ENCODE measurements around the gene NFIA. TPM values are rescaled to one million over a fixed set of nuclear protein-coding genes. Genes with fewer than 3 reads are reported as not detected.

The NFIA gene
- total RNA-seq, 1 experiment from 2014 or later, result 0.35 TPM

- WGBS (ENCODE audit: extremely low coverage, insufficient read length, low lambda C conversion rate), result no CpG with 5 or more reads among the region's 6 CpGs
- Histone ChIP-seq H2BK15ac (ENCODE audit: low read depth, low read length) (no peak overlapping the region), H2BK20ac (ENCODE audit: low read depth, low read length, poor library complexity, severe bottlenecking) (no peak overlapping the region), H3K27ac (ENCODE audit: insufficient read length, low read depth, low read length) (no peak overlapping the region), H2AK5ac (ENCODE audit: insufficient read length, low read length) (no peak overlapping the region), H3K4me2 (ENCODE audit: insufficient read depth, insufficient read length, low read length) (no peak overlapping the region), H3K79me2 (ENCODE audit: insufficient read depth, low read length) (no peaks in the 10 kb centered on the region), H2BK12ac (ENCODE audit: insufficient read length, low read depth, low read length) (no peak overlapping the region), H2BK120ac (ENCODE audit: low read depth, low read length, poor library complexity, severe bottlenecking) (no peak overlapping the region), H4K8ac (replicated peaks; ENCODE audit: insufficient read length, low read depth, low read length) (no peak overlapping the region), H3K23ac (ENCODE audit: insufficient read length, low read depth, low read length) (no peak overlapping the region), H3K56ac (ENCODE audit: insufficient read length, low read depth, low read length) (no peak overlapping the region), H3K18ac (ENCODE audit: insufficient read length, low read depth, low read length) (no peak overlapping the region), H4K5ac (ENCODE audit: insufficient read length, low read depth, low read length) (no peak overlapping the region), H3K23me2 (ENCODE audit: insufficient read length, low read depth, low read length, poor library complexity, severe bottlenecking) (no peaks in the 10 kb centered on the region), H2AFZ (ENCODE audit: low read length) (no peak overlapping the region), H3K4me1 (ENCODE audit: insufficient read depth, low read length) (no peaks in the 10 kb centered on the region), H3K9ac (ENCODE audit: extremely low read depth, insufficient read length, low read length) (no peak overlapping the region), H4K91ac (ENCODE audit: insufficient read length, low read depth, low read length) (no peak overlapping the region), H2BK5ac (ENCODE audit: insufficient read length, low read length) (no peak overlapping the region), H3K4ac (ENCODE audit: low read depth, low read length) (no peak overlapping the region), H3T11ph (ENCODE audit: low read length) (no peak overlapping the region), H3K9me3 (ENCODE audit: control insufficient read depth, low read depth, low read length) (no peaks in the 10 kb centered on the region), H3K79me1 (ENCODE audit: insufficient read depth, low read depth, low read length, poor library complexity, severe bottlenecking) (no peaks in the 10 kb centered on the region), H3K14ac (ENCODE audit: insufficient read depth, low read length) (no peak overlapping the region), H3K27me3 (ENCODE audit: insufficient read depth, low read length) (no peaks in the 10 kb centered on the region), H4K20me1 (ENCODE audit: control insufficient read depth, insufficient read depth, insufficient read length) (no peaks in the 10 kb centered on the region)
- Mint-ChIP-seq H3K27me3 (ENCODE audit: low read depth) (peaks cover 34% of the 10 kb centered on the region), H3K4me3 (no peak overlapping the region), H3K27ac (no peak overlapping the region), H3K4me1 (peaks cover 8 to 14% of the 10 kb centered on the region in 2 experiments; a peak in 3 of 4 replicates), H3K36me3 (ENCODE audit: insufficient read depth in 1 of 3, low read depth in 3 of 3) (no peaks in the 10 kb centered on the region), H3K9me3 (no peaks in the 10 kb centered on the region; a peak in 1 of 5 replicates)
- no peak for DNase-seq
- no peak for TF ChIP-seq CTCF (conservative IDR thresholded peaks at IDR 0.05)
Observed at GRCh38 chr1:61395146-61395800, 312.9 kb downstream of the NFIA start.

All from H9 (cell line).